HG02870 (cell line): ENCODE data around the gene MGRN1.

Experiments
- ATAC-seq: cut with Tn5 transposase; IDR thresholded peaks from one replicate; pipeline ENCODE4 v1.9.1; 2021; ENCODE audit warnings: mild to moderate bottlenecking, moderate library complexity; ENCODE audit not compliant: unreplicated experiment

The MGRN1 gene

DNA sequence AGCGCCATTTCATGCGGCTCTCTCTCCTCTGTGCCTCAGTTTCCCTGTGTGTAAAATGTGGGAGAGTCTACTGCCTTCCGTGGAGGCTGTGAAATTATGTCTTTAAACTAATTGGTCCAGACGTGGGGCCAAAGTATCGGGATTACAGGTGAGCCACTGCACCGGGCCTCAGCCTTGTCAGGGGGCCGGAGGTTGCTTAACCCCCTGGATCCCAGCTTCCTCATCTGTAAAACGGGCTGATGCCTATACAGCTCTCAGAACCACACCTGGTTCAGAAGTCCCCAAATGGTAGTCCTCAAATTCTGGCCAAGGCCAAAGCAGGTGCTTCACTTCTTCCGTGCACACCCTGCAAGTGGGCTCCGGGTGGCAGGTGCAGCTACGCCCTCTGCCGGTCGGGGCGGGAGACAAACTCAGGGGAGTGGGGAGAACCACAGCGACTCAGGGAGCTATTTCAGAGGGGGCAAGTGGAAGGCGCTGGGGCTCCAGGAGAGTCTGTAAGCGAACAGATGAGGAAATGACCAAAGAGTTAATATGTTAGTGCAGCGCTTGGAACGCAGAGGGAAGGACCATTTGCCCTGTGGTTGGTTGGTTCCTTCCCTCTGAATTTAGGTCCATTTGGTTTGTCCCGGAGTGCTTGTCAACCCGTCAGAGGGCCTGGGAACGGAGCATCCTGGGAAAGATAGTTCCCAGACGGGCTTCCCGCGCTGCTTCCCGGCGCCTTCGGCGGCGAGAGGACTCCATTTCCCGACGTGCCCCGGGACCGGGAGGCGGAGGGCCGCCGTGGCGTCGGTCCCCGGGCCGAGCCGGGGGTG is at the start of gene MGRN1:
Gene MGRN1, plus strand, starts transcription at position 812 of the 812 bp plus-strand sequence. CDS start 135 bp downstream, outside the sequence.
- ATAC-seq, result peak; percentile 64

DNA sequence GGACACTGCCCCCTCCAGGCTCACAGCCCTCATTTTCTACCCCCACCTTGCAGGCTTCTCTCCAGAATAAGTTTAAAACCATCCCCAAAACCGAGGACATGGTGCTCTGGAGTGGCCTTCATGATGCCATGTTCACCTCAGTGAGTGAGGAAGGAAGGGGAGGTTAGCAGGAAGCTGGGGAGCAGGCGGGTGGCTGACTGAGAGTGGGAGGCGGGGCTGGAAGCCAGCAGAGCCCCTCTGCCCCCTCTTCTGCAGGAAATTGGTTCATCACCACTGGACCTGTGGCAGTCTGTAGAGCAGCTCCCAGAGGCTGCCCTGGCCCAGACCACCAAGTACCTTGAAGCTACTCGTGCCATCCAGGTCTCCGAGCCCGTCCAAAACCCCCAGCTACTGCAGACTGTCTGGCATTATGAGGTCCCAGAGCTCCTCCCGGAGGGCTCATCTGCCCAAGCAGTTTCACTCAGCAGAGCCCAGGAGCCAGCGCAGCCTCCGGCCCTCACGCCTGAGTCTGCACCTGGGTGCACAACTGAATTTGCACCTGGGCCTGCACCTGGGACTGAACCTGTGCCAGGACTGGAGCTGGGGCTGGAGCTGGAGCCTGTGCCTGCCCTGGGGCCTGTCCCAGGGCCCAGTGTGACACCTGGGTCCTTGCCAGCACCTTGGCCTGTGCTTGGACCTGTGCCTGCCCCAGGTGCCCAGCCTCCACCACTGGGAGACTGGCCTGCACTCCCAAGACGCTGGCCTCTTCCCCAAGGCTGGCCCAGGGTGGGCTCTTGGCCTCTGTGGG is 49.5 kb upstream of the MGRN1 start:
- no peak for ATAC-seq

DNA sequence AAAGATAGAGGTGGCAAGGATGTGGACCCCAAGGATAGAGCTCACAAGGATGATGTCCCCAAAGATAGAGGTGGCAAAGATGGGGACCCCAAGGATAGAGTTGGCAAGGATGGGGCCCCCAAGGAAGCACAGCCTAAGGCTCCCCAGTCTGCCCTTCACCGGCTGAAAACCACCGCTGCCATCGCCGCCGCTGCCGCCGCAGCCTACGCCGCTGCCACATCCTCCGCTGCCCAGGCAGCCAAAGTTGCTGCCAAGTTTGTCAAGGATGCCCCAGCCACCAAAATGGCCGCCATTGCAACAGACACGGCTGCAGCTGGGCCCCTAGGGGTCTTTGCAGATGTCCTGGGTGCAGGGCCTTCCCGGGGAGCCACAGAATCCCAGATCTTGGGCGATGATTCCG is 48.6 kb upstream of the MGRN1 start:
- no peak for ATAC-seq

DNA sequence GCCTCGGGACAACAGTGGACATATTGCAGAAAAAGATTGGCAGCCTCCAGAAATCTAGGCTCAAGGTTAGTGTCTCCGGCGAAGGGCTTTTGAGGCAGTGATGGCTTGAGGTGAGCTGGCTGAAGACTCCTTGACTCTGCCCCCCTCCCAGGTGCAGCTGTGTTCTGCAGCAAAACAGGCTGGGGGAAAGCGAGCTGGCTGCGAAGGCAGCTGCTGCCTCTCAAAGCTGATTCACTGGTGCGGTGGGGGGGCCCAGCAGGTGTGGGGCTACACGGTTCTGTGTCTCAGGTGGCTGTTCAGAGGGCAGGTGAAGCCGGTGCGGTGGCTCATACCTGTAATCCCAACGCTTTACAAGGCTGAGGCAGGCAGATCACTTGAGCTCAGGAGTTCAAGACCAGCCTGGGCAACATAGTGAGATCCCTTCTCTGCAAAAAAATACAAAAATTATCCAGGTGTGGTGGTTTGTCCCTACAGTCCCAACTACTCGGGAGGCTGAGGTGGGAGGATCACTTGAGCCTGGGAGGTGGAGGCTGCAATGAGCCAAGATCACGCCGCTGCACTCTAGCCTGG is 45.6 kb upstream of the MGRN1 start:
- ATAC-seq, result no peak

DNA sequence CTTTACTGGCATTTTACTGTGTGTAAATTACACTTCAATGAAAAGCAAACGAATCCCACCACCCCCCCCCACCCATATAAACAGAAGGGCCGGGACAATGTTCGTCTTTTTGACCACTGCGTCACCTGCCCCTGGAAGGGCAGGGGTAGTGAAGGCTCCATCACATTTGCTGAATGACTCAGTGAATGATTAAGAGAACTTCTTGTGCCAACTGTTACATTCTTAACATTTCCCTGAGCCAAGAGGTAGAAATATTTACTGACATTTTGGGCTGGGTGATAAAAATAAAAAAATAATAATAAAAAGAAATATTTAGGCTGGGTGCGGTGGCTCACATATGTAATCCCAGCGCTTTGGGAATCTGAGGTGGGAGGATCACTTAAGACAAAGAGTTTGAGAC is 44.4 kb upstream of the MGRN1 start:
- ATAC-seq, result no peak

DNA sequence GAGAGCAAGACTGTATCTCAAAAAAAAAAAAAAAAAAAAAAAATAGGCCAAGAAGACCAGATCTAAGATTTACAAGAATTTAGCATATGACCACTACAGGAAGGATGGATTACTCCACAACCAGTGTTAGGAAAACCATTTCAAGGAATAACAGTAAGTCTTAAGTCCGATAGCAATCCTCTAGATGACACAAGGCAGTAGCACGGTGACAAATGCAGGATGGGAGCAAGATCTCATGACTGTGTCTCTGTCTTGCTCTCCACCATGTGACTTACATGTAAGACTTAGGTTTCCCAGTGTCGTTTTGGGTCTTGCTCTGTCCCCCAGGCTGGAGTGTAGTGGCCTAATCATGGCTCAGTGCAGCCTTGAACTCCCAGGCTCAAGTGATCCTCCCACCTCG is 40.7 kb upstream of the MGRN1 start:
- no peak for ATAC-seq

DNA sequence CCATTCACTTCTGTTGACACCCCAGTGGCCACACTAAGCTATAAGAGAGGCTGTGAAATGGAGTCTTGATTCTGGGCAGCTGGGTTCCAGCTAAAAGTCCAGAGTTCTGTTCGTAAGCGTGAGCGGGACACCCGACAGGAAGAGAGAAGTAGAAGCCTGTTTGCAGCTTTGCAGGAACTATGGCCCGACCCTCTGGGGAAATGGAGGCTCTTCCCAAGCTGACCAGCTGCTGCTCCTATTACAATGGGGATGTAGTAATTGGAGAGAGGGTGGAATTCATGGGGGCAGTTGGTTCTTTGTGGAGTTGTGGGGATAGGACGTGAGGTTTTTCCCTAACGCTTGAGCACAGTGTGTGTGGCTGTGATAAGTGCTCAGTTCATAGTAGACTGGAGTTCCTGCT is 38.3 kb upstream of the MGRN1 start:
- no peak for ATAC-seq

DNA sequence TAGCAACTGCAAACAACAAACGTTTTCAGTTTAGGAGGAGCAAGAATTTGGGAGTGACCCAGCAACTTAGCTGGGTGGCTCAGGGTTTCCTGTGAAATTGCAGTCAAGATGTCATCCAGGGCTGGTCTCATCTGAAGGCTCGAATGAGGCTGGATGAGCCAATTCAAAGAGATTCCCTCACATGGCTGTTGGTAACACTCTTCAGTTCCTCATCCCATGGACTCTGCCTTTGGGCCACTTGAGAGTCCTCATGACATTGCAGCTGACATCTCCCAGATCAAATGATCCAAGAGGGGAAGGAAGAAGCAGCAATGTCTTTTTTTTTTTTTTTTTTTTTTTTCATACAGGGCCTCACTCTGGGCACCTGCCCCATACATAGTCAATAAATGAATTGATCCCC is 36.2 kb upstream of the MGRN1 start:
- no peak for ATAC-seq

DNA sequence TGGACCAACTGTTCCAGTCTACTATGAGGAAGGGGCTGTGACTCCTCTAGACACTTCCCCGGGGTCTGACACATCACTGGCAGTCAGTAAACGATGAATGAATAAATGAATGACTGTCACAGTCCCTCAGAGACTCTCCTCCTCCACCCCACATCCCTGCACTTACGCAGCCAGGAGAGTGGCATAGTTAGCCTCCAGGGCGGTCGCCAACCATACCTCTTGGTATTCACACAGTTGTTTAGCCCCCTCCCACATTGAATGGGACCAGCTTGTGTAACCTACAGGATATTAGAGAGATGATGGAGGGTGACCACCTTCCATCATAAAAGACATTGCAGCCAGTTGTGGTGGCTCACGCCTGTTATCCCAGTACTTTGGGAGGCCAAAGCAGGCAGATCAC is 35.7 kb upstream of the MGRN1 start:
- no peak for ATAC-seq

DNA sequence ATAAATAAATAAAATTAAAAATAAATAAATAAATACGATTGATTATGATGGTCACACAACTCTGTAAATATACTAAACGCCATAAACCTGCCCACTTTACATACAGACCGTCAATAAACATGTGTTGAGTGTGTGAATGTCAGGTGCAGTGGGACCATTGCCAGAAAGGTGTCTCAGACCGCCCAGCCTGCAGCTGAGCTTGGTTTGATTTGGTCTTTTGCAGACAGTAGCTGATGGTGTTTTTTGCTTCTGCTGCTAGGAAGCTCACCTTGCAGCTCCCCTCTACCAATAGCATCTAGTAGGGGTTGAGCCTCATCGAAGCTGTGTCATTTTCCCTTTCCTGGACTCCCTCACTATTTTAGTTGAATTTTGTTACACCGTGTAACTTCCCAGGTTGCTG is 33.4 kb upstream of the MGRN1 start:
- ATAC-seq, result no peak

DNA sequence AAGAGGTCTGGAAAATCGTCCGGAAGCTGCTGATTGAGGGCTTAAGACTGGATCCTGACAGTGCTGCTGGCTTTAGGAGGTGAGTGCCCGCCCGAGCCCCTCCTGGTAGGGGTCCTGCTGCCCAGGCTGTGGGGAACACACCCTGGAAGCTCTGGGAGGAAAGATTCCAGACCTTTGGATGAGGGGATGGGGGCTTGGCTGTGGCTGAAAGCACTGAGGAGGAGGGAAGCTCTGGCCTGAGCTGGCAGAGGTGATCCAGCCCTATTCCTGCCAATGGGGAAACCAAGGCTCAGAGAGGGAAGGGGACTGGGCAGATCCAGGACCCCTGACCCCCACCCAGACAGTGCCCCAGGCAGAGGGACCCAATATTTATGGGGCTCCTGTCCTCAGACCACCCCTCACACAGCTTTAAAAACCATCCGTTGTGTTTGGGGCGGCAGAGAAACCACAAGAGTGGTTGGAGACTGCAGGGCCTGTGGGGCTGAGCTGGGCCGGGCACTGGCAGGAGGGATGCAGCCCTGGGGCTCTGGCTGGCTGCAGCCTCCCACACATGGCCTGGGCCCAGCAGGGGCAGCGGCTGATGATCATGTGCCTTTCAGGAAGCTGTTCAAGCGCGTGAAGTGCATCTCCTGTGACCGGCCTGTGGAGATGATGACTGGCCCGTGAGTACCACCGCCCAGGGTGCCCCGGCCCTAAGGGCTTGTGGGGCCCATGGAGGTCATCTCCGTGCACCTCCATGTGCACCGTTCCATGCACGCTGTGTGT is 32.7 kb upstream of the MGRN1 start:
- no peak for ATAC-seq

DNA sequence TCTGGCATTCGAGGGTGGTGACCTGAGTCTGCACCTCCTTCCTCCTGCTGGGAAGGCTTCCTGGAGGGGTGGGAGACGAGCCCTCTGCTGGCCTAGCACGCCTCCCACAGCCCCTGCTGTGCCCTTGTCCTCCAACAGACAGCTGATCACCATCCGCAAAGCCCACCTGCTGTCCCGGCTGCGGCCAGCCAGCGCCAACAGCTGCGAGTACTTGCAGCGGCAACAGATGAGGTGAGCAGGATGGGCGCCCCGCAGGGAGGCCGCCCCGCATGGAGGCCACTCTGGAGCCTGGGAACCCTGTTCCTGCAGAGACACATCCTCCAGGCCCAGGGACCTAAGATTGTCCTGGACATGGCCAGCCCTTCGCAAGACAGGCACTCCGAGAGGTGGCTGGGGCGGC is 31.5 kb upstream of the MGRN1 start:
- no peak for ATAC-seq

DNA sequence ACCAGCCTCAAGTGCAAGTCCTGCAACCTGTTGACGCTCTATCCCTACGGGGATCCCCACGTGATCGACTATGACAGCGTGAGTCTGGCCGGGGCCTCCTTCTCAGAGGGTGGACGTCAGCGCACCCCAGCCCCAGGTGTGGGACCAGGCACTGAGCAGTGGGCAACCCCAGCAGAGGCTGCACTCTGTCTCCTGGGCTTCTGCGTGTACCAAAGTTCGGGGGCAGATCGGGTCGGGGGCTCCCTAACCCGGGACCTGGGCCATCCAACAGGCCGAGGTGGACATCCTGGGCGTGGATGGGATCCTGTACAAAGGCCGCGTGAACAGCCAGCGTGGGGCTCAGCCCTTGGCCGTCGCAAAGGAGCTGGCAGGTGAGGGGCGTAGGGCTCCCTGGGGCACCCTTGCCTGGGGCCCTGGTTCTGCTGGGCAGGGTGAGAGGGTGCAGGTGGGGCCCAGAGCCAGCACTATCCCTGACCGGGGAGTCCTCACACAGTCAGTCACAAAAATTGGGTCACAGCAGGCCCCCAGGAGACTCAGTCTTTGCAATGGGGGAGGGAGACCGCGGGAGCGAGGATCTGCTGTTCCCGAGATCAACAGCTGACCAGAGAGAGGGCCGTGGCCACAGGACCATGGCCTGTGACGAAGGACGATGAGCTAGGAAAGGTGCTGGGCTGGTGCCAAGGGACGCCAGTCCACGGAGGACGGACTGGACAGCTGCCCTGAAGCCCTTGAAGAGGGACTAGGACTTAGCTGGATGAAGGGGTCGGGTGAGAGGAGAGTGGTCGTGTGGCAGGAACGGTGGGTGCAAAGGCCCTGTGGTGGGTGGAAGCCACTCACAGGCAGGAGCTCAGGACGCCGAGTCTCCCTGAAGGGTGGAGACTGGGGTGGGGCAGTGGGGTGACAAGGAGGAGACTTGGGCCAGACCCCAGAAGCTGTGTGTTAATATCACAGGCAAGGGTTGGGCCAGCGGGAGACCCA is 29.9 kb upstream of the MGRN1 start:
- ATAC-seq, result no peak

DNA sequence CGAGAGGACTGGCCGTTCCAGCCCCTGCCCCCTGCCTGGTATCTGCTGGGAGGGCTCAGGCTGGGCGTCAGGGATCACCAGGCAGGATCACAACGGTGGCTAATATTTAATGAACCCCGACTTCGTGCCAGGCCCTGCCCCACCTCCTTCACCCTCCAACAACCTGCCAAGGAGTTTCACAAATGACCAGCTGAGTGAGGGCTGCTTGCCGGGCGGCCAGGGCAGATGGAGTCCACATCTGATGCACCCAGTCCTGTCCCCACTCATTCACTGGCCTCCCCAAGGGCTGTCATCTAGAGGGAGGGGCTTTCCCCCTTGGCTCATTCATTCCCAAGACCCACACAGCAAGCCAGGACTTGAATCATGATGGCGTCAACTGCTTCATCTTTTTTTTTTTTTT is 27.5 kb upstream of the MGRN1 start:
- ATAC-seq, result no peak

DNA sequence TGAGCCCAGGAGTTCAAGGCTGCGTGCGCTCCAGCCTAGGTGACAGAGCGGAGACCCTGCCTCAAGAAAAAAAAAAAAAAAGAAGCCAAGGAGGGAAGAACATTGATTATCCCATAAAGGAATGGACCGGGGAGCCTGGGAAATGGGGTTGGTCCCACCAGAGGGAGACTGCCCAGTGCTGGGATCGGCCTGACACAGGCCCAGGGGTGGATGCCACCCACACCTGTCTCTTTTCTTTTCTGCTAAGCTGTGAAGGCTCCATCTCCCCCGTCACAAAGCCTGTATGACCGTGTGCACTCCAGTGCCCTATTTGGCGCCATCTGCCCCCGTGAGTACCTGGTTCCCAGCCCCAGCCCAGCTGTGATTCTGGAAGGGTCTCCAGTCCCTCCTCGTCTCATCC is 25.6 kb upstream of the MGRN1 start:
- ATAC-seq, result no peak

DNA sequence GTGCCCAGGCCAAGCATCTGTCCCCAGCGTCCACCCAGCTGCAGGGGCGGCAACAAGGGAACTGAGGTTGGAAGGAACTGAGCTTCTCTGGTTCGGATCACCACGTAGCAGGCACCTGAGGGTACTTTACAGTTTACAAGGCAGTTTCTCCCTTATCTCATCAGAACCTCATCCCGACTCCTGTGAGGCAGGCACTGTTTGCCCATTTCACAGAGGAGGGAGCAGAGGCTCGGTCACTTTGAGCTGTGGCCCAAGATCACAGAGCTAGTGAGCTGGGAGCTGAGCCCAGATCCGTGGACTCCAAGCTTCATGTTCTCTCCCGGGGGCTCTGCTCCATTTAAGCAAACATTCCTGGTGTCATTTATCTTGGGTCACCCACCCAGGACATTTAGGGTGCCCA is 25.1 kb upstream of the MGRN1 start:
- ATAC-seq, result no peak

DNA sequence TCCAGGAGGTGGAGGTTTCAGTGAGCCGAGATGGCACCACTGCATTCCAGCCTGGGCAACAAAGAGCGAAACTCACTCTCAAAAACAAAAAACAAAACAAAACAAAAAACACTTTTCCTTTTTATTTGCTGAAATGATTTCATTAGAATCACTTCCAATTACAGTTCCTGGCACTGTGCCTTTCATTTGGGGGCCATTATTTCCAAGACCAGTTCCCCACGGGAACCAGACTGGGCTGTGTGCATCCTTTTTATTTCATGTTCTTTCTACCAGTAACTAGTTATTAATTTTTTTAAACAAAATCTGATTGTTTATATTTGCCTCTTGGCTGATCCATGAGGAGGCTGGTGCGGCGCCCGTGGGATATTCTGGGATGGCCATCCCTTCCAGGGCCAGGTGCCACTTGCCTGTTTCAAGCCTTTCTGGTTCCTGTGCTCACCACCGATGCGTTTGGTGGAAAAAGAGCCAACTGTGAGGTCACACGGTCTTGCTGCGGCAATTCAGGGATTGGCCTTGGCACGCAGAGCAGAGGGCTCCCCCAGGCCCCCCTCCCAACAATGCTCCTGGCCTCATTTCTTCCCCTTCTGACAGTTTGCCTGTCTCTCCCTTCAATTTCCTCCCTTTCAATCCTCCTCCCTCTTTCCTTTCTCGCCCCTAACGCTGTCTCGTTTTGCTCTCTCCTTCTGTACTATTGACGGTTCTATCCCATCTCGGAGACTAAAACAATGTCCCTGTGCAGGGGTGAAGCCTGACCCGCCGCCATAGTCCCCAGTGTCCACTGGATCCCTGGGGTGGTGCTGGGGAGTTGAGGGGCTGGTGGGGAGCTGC is 23.4 kb upstream of the MGRN1 start:
- no peak for ATAC-seq

DNA sequence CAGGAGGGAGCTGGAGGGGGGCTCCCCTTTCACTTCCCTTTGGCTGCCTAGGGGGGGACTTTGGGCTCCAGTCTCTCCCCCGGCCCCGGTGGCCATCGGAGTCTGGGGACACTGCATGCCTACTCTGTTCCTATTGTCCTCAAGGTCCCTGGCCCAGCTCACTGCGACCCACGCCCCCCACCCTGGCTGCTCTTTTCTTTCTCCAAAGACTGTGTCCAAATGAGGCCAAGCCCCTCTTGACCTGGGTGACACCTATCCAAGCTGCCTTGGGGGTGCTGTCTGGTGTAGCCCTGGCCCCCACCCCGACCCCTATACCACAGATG is 22.8 kb upstream of the MGRN1 start:
- no peak for ATAC-seq

DNA sequence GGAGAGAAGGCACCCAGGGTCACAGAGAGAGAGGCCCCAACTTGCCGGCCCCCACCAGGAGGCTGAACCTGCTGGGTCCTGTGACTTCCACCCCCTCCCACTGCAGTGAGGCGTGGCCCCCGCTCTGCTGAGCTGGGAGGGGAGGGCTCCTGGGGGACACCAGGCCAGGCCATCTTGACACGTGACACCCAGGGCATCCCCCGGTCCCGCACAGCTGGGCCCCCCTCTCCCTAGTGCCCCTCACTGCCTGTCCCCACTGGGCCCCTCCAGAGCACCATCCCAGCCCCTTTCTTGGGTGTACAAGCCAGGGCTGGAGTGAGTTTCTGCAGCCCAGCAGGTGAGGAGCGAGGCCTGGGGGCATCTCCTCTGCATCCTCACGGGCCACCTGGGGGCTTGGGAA is 22.3 kb upstream of the MGRN1 start:
- no peak for ATAC-seq
